Tongue (tissue), 2 donors: ENCODE results near the gene CEP120. TPM values are rescaled to one million over a fixed set of nuclear protein-coding genes. Genes with fewer than 3 reads are reported as not detected.
"Not testable (repeated sequence)": the region's sequence is repeated elsewhere in the genome, so short reads cannot be mapped to it uniquely, and the experiment has no call there.

Experiments
- DNase-seq: peaks from one replicate; pipeline ENCODE4 v3.0.0-alpha.2; 2015
- total RNA-seq: library from RNA; depleted of rRNA; stranded (reverse); fragments of >200 nt; gene quantifications from one replicate; pipeline ENCODE4 v1.2.3, GENCODE V29; 2014

Gene CEP120
- total RNA-seq, 1 donor from 2014 or later: 22.4 TPM

- DNase-seq: no peak
Observed at GRCh38 chr5:123438902-123439301, 15.7 kb upstream of the CEP120 start.

GRCh38 chr5:123438244-123438643, 15.0 kb upstream of the CEP120 start:
- no peak for DNase-seq

DNA sequence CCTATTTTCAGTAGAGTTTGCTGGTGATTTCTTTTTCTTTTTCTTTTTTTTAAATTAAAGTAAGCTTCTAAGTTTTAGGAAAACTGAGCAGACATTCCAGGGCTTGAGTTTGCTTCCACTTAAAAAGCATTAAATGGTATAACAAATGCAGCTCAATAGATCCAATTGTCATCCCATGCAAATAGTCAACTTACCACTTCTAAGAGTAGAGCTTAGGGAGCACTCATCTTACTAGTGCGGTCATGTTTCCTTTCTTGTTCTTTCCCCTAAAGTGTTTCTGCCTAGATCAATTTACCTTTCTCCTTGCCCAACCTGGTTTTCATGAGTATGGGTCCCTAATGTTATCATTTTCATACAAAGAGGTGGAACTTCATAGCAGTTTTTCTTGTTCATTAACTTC, 13.0 kb upstream of the CEP120 start:
- DNase-seq: no peak

GRCh38 chr5:123434796-123435195, 11.6 kb upstream of the CEP120 start:
- DNase-seq: no peak

GRCh38 chr5:123433596-123433995, 10.4 kb upstream of the CEP120 start:
- no peak for DNase-seq

- DNase-seq: not testable (repeated sequence)
Observed at GRCh38 chr5:123430441-123430840, 7.2 kb upstream of the CEP120 start.

GRCh38 chr5:123429993-123430392, 6.8 kb upstream of the CEP120 start:
- no peak for DNase-seq

- DNase-seq: no peak
Observed at GRCh38 chr5:123429221-123429954, 6.2 kb upstream of the CEP120 start.

DNA sequence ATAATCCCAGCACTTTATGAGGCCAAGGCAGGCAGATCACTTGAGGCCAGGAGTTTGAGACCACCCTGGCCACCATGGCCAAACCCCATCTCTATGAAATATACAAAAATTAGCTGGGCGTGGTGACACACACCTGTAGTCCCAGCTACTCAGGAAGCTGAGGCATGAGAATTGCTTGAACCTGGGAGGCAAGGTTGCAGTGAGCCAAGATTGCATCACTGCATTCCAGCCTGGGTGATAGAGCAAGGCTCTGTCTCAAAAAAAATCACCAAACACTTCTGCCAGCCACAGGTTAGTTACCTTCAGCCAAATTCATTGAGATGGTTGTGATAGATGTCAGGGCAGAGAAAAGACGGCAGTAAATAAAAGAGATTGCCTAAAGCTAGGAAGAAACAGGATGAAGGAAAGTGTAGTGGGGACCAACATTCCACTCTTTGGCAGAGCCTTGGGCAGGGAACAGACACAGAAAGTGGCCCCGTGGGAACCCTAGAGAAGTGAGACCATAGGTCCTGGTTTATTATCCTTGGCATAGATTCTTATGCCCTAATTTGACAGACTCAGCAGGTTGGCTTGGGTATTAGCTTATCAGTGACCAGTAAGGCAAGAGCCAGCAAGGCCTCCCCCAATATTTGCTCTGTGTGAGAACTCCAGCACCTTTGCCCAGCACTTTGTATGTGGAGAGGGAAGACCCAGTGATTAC, 5.5 kb upstream of the CEP120 start:
- DNase-seq: no peak

GRCh38 chr5:123427281-123427680, 4.1 kb upstream of the CEP120 start:
- no peak for DNase-seq

DNA sequence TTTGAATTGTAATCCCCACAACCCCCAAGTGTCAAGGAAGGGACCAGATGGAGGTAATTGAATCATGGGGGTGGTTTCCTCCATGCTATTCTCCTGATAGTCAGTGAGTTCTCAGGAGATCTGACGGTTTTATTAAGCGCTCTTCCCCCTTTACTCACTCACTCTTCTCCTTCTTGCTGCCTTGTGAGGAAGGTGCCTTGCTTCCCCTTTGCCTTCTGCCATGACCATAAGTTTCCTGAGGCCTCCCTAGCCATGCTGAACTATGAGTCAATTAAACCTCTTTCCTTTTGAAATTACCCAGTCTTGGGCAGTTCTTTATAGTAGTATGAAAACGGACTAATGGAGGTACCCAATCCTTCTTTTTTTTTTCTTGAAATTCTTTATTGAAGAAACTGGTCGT, 2.2 kb upstream of the CEP120 start:
- DNase-seq: no peak

- peak; percentile 53 for DNase-seq
Observed at GRCh38 chr5:123422433-123423277, 548 bp downstream of the CEP120 start.

- no peak for DNase-seq
Observed at GRCh38 chr5:123421773-123422172, 1.4 kb downstream of the CEP120 start.

- no peak for DNase-seq
Observed at GRCh38 chr5:123414974-123415373, 8.2 kb downstream of the CEP120 start.

DNA sequence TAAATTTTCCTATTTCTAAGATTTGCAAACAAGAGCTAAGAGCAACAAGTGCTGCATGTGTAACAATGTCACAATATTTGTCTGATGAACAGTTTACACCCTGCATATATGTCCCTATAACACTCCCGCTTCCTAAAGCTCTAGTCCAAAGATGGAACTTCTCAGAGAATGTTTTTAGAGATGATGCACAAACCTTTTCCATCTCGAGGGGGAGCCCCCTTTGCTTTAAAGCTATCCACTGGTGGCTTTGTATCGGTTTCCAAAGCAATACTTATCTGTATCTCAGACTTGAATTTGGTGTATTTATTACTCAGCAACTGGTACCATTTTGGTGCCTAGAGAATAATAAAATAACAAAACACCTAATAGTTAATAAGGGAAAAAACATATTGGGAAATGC, 11.0 kb downstream of the CEP120 start:
- no peak for DNase-seq

DNA sequence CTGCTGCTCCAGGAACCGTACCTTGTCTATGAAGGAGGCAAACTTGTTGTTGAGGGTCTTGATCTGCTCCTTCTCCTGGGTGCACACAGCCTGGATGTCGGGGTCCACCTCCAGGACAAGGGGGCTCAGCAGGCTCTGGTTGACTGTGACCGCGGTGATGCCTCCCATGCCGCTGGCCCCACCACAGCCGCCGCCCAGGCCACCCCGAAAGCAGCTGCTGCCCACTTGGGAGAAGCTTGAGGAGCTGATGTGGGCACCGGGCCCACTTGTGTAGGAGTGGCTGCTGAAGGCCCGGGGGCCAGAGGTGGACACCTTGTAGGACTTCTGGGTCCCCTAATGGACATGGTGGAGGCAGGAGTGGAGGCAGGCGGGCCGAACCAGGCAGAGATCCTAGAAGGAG, 21.2 kb downstream of the CEP120 start:
- not testable (repeated sequence) for DNase-seq

- DNase-seq: no peak
Observed at GRCh38 chr5:123401320-123401719, 21.9 kb downstream of the CEP120 start.

DNA sequence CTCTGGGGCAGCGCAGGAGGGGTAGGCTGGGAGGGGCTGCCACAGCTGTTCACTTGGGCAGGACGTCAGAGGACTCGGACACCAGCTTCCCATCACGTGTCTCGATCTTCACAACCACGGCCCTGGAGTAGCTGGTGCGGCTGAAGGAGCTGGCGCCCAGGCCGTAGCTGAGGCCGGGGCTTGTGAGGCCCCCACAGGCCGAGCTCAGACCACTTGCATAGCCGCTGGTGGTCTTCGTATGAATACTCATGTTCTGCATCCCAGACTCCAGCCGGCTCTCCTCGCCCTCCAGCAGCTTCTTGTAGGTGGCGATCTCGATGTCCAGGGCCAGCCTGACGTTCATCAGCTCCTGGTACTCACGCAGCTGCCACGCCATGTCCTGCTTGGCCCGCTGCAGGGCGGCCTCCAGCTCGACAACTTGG, 22.3 kb downstream of the CEP120 start:
- DNase-seq: not testable (repeated sequence)

- no peak for DNase-seq
Observed at GRCh38 chr5:123398058-123398733, 25.0 kb downstream of the CEP120 start.

GRCh38 chr5:123397538-123397937, 25.7 kb downstream of the CEP120 start:
- DNase-seq: no peak

DNA sequence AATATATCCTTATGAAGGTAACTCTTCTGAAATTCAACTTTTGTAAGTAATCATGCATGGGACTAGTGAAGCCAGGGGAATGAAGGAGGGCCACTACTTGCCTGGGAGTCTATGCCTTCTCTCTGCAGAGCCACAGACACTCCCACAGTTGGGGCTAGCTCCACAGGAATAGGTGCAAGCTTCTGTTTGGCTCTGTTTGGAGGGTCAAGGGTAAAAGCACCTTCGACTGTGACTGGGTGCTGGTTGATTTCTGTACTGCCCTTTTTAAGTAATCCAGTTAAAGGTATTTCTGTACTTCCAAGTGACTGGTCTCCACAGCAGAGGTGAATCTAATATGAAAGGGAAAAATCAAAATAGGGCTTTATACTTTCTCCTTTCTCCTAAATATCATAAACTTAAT, 32.2 kb downstream of the CEP120 start:
- DNase-seq: no peak

DNA sequence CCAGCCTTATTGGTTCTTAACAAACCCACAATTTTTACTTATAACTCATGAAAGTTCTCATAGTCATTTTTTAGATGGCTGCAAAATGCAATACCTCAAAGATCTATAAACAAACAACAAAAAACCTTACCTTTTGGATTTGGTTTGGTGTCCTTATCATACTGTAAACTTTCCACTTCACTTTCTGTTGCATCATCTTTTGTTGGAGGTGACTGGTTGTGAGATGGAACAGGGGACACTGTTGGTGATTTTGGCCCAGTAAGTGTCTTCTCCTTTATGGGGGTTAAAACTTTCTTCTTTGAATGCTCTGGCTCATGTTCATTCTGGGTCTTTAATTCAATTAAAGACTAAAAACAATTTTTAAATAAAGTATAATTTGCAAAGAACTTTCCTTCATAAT, 33.4 kb downstream of the CEP120 start:
- DNase-seq: no peak
